IPS-20b (cell line): ENCODE measurements around the gene C10orf62.

Experiments
- H3K27ac ChIP-seq: one replicate; pipeline ENCODE4 v1.5.1; 2013; ENCODE audit warnings: low read length
- H3K27me3 ChIP-seq: 2 replicates; pipeline ENCODE4 v1.6.1; 2013; ENCODE audit warnings: mild to moderate bottlenecking, low read length, inconsistent platforms; ENCODE audit not compliant: insufficient read depth
- H3K36me3 ChIP-seq: 2 replicates; pipeline ENCODE4 v1.6.1; 2013; ENCODE audit warnings: low read depth, mild to moderate bottlenecking, inconsistent platforms, low read length, moderate library complexity; ENCODE audit not compliant: insufficient read depth
- H3K4me1 ChIP-seq: 2 replicates; pipeline ENCODE4 v1.6.1; 2013; ENCODE audit warnings: mild to moderate bottlenecking, control low read depth, inconsistent platforms, low read length, moderate library complexity; ENCODE audit not compliant: insufficient read depth
- H3K4me3 ChIP-seq: 2 replicates; pipeline ENCODE4 v1.5.1; 2013; ENCODE audit warnings: mild to moderate bottlenecking, low read length, inconsistent platforms
- H3K9ac ChIP-seq: 2 replicates; pipeline ENCODE4 v1.6.1; 2013; ENCODE audit warnings: low read depth, mild to moderate bottlenecking, inconsistent platforms, low read length, moderate library complexity
- H3K9me3 ChIP-seq: 2 replicates; pipeline ENCODE4 v1.6.1; 2013; ENCODE audit warnings: mild to moderate bottlenecking, low read depth, low read length, inconsistent platforms; ENCODE audit not compliant: insufficient read depth

The C10orf62 gene

GRCh38 chr10:97589479-97589878 is at the start of gene C10orf62:
TSS of gene C10orf62 (plus strand) at chr10:97589721. CDS start at chr10:97589898, 177 bp downstream.
- H3K4me3 ChIP-seq: no peak within 1 kb of the TSS
- H3K27me3 ChIP-seq: no peaks in the 10 kb centered on the region
- H3K9ac ChIP-seq: no peak within 1 kb of the TSS
- H3K27ac ChIP-seq: no peak within 1 kb of the TSS
- no peaks in the 10 kb centered on the region for H3K9me3 ChIP-seq
- no peaks in the 10 kb centered on the region for H3K4me1 ChIP-seq
- H3K36me3 ChIP-seq: no peaks in the 10 kb centered on the region

DNA sequence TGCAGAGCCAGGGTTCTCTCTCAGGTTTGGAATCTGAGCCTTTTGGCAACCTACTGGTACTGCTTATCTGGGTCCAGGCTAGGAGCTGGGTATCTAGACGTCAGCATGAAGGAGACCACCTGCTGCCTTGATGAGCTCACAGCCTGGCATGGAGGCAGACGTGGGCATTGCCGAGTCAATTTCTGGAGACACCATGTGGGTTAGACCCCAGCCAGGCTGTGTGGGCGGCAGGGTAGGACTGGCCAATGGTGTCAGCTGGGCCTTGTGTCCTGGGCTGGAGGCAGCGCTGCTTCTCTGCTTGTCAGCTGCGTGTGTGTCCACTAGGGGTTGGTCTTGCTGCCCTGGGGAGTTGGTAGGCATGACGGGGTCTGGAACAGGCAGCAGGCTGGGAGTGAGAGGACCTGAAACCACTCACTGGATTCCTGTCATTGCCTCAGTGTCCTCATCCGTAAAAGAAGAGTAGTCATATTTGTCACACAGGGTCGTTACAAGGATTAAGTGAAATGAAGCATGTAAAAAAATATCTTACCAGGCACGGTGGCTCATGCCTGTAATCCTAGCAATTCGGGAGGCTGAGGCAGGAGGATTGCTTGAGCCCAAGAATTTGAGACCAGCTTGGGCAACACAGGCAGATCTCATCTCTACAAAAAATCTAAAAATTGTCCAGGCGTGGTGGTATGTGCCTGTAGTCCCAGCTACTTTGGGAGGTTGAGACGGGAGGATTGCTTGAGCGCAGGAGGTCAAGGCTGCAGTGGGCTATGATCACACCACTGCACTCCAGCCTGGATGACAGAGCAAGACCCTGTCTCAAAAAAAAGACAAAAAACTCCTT is 48.6 kb upstream of the C10orf62 start:
- Histone ChIP-seq H3K9me3 (no peaks in the 10 kb centered on the region), H3K27ac (no peak overlapping the region), H3K36me3 (no peaks in the 10 kb centered on the region), H3K27me3 (no peaks in the 10 kb centered on the region), H3K9ac (no peak overlapping the region), H3K4me1 (peaks cover 8% of the 10 kb centered on the region), H3K4me3 (no peak overlapping the region)

DNA sequence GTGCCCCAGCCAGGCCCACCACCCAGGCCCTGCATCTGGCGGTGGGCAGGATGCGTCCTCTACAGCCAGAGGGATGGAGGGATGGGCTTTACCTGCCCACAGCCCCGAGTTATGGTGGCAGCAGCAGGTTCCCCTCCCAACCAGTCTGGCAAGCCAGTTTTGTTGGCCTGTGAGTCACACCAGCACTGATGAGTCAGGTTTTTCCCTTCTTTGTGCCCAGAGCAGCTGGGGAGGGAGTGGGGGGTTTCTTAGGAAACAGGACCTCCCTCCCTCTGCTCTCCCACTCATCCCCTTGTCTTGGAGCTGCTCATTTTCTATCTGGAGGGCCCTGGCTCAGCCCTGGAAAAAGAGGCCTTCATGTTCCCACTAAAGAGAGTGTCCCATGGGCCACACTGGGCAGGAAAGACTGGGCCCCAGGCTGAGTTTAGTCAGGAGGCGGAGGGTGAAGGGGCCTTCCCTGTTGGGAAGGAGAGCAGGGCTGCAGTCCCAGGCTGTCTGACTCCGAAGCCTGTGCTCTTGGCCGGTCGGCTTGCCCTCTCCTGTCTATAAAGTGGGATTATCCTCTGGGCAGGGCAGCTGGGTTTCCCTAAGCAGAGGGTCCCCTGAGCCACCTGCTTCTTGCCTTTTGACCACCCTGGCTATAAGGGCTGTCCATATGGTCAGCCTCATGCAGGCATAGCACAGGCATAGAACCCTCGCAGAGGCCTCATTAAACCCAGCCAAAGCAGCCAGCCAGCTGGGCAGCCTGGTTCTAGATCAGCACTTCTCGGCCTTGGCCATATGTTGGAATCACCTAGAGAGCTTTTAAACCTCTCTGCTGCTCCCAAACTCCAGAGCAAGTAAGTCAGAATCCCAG is 47.1 kb upstream of the C10orf62 start:
- H3K27ac ChIP-seq: peak overlapping the region; percentile 14

DNA sequence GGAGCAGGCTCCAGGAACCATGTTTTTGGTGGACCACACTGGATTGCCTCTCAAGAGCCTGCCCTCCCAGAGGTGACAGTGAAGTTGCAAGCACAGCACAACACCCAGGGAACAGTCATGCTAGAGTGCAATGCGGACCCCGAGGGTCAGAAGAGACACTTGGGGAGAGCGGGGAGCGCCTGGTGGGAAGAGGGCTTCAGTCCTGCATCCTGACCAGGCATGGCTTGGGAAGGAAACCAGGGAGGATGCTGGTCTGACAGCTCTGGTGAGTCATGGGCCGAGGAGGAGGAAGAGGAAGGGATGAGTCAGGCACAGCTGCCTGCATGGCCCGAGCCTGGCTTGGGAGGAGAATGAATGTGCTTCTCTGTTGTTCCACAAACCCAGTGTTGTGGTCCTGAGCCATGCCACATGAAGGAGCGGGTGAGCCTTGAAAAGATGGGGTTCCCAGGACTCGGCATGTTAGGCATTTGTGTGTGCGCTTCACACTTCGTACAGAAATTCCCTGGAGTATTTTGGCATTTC is 46.4 kb upstream of the C10orf62 start:
- Histone ChIP-seq H3K27me3 (no peaks in the 10 kb centered on the region), H3K9ac (no peak overlapping the region), H3K4me1 (peaks cover 8% of the 10 kb centered on the region), H3K27ac (peak overlapping the region; percentile 14), H3K4me3 (no peak overlapping the region), H3K36me3 (no peaks in the 10 kb centered on the region), H3K9me3 (no peaks in the 10 kb centered on the region)

More for the DNA sequence above, 47.1 kb upstream of the C10orf62 start:
- no peak overlapping the region; the same call in 1 of the 2 replicates for H3K9ac ChIP-seq
- H3K9me3 ChIP-seq: no peaks in the 10 kb centered on the region
- H3K4me3 ChIP-seq: no peak overlapping the region
- no peaks in the 10 kb centered on the region for H3K36me3 ChIP-seq
- no peaks in the 10 kb centered on the region for H3K27me3 ChIP-seq
- peaks cover 8% of the 10 kb centered on the region for H3K4me1 ChIP-seq

GRCh38 chr10:97546456-97547270 is 42.9 kb upstream of the C10orf62 start:
- Histone ChIP-seq H3K36me3 (no peaks in the 10 kb centered on the region), H3K9ac (no peak overlapping the region), H3K4me3 (no peak overlapping the region), H3K9me3 (no peaks in the 10 kb centered on the region), H3K27ac (no peak overlapping the region), H3K4me1 (peaks cover 25% of the 10 kb centered on the region), H3K27me3 (no peaks in the 10 kb centered on the region)

DNA sequence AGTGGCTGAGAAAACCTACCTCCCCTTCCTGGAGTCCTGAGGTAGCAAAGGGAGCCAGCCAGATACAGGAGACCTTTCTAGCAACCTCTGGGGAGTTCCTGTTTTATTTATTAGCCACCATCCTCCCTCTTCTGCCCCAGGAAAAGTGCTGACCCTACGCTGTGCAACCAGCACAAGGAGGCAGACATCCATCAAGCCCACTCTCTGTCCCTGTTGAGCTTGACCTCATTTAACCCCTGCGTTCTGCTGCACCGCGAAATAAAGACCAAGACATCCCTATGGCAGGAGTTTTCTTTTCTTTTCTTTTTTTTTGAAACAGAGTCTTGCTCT is 42.3 kb upstream of the C10orf62 start:
- Histone ChIP-seq H3K4me1 (peaks cover 25% of the 10 kb centered on the region), H3K9me3 (no peaks in the 10 kb centered on the region), H3K27me3 (no peaks in the 10 kb centered on the region), H3K9ac (no peak overlapping the region), H3K36me3 (no peaks in the 10 kb centered on the region), H3K4me3 (no peak overlapping the region), H3K27ac (no peak overlapping the region)

DNA sequence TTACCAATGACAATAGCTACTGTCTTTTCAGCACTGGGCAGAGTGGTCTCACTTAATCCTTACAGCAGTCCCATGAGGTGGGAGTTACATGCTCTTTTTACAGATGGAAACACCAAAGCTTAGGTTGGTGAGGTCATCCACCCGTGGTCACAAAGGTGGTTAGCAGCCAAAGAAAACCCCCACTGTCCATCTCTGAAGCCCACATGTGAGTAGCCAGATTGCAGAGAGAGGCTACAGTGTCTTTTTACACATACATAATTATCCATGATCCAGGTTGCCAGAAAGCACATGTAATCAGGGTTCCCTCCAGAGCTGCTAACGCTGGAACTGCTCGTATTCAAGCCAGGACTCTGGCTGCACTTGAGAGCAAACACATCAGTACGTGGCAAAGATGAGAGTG is 41.6 kb upstream of the C10orf62 start:
- Histone ChIP-seq H3K36me3 (no peaks in the 10 kb centered on the region), H3K9ac (no peak overlapping the region), H3K9me3 (no peaks in the 10 kb centered on the region), H3K4me1 (peaks cover 19% of the 10 kb centered on the region), H3K27me3 (no peaks in the 10 kb centered on the region), H3K27ac (no peak overlapping the region), H3K4me3 (no peak overlapping the region)

DNA sequence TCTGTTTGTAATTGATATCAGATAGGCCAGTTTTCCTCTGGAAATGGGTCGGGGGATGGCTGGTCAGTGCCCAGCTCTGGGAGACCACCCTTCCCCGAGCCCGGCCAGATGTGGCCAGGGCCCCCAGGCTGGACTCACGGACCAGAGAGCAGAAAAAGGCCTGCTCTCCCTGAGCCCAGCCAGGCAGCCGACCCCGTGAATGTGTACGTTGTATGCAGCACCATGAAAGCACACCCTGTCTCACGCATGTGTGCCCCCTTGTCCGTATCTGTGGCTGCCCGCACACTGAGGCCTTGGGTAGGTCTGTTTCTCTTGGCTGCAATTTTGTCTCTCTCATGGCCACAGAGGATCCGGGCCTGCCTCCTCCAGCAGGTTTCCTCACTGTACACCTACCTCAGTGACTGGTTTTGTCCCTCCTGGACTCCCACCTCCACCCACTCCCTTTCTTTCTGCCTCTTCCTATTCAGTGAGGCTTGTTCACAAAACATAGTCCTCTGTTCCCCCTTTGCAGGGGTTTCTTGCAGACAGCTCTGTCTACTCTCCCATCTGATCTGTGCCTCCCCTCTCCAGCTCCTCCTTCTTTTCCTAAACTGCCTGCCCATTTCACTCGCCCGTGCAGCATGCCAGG is 40.6 kb upstream of the C10orf62 start:
- Histone ChIP-seq H3K9ac (no peak overlapping the region), H3K27ac (no peak overlapping the region), H3K9me3 (no peaks in the 10 kb centered on the region)

GRCh38 chr10:97549587-97550322 is 39.8 kb upstream of the C10orf62 start:
- H3K4me3 ChIP-seq: peak overlapping the region; percentile 18; the same call in 1 of the 2 replicates
- no peaks in the 10 kb centered on the region for H3K9me3 ChIP-seq
- no peaks in the 10 kb centered on the region for H3K36me3 ChIP-seq
- H3K27ac ChIP-seq: peak overlapping the region; percentile 10
- H3K4me1 ChIP-seq: peaks cover 25% of the 10 kb centered on the region; the same call in 1 of the 2 replicates
- H3K27me3 ChIP-seq: no peaks in the 10 kb centered on the region
- H3K9ac ChIP-seq: peak overlapping the region; percentile 39; the same call in 1 of the 2 replicates

More for the DNA sequence above, 40.6 kb upstream of the C10orf62 start:
- Histone ChIP-seq H3K27me3 (no peaks in the 10 kb centered on the region), H3K4me1 (peaks cover 23% of the 10 kb centered on the region; the same call in 1 of the 2 replicates), H3K4me3 (no peak overlapping the region), H3K36me3 (no peaks in the 10 kb centered on the region)

DNA sequence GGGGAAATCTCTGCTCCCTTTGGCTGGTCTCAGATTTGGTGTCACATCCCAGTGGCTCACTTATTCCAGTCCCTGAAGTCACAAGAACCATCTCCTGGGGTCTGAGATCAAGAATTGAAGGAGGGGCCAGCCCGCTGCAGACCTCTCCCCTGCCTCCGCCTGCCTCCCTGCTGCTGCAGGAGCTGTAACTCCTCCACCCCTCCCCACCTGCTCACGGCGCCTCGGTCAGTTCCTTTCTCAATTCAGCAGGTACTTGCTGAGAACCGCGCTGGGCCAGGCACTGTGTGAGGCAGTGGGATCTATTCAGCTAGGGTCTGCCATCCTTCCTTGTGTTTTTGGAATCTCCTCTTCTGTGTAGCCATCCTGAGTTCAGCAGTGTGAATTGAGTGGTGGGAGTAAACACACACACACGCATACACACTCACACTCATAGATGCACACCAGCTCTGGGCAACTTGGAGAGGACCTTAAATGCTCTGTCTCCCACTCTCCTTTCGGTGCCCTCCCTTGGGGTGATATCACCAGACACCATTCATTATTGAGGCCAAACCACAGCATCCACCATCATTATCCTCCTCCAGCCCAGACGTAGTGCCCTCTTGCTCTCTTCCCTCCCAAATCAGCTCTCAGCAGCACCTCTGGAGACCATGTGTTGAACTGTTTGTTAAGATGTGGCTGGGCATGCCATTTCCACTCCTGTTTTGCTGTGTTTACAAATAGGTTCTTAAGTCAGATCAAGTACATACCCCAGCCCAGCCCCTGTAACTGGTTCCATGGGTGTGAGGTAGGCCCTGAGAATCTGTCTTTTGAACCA is 39.0 kb upstream of the C10orf62 start:
- Histone ChIP-seq H3K9me3 (peaks cover 5% of the 10 kb centered on the region), H3K27me3 (no peaks in the 10 kb centered on the region), H3K4me3 (no peak overlapping the region; the same call in 1 of the 2 replicates), H3K27ac (no peak overlapping the region), H3K36me3 (no peaks in the 10 kb centered on the region), H3K4me1 (peaks cover 25% of the 10 kb centered on the region; the same call in 1 of the 2 replicates), H3K9ac (peak overlapping the region; percentile 39; the same call in 1 of the 2 replicates)
